Measurements from ENCODE around the gene BARX2.

DNA sequence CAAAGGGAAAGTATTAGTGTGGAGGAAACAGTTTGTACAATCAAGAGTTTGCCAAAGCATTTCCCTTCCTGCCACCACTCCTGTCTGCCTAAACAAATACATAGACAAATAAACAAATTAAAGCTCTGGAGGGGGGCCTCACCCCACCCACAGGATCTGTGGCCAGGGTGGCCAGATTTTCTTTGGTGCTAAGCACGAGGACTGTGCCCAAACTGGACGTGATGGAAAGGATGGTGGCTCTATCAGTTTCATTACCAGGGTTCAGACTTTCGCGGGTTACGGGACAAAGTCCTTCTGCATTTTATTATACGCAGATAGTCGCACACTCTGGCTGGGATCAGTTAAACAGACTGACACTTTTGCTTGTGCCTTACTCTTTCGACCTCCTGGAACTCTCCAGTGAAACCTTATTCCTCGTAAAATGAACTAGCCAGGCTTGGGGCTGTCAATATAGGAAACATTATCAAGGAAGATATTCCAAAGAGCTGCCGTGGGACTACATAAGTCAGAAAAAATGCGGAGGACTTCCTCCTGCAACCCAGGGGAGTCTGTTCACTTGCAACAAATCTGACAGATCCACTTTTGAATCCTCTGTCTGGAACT, 11.2 kb downstream of the BARX2 start:
- TF ChIP-seq POLR2A (IDR thresholded peaks at IDR 0.05), result no peak
- TF ChIP-seq, protein P1, sequence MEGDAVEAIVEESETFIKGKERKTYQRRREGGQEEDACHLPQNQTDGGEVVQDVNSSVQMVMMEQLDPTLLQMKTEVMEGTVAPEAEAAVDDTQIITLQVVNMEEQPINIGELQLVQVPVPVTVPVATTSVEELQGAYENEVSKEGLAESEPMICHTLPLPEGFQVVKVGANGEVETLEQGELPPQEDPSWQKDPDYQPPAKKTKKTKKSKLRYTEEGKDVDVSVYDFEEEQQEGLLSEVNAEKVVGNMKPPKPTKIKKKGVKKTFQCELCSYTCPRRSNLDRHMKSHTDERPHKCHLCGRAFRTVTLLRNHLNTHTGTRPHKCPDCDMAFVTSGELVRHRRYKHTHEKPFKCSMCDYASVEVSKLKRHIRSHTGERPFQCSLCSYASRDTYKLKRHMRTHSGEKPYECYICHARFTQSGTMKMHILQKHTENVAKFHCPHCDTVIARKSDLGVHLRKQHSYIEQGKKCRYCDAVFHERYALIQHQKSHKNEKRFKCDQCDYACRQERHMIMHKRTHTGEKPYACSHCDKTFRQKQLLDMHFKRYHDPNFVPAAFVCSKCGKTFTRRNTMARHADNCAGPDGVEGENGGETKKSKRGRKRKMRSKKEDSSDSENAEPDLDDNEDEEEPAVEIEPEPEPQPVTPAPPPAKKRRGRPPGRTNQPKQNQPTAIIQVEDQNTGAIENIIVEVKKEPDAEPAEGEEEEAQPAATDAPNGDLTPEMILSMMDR (IDR thresholded peaks at IDR 0.05), result no peak
